NCI-H460 (cell line): ENCODE data around the gene DLK1. TPM values are rescaled to one million over a fixed set of nuclear protein-coding genes. Genes with fewer than 3 reads are reported as not detected.

ENCODE experiments used
- DNase-seq: peaks from one replicate; pipeline ENCODE4 v3.0.0-alpha.2; 2016; ENCODE audit warnings: low read depth; ENCODE audit errors: extremely low read depth
- total RNA-seq: library from RNA; depleted of rRNA; stranded (reverse); fragments of >200 nt; shearing (Covaris generic); gene quantifications from 2 replicates; pipeline ENCODE4 v1.2.3, GENCODE V29; 2014

Gene DLK1
- total RNA-seq, 1 experiment from 2014 or later, result not detected

DNA sequence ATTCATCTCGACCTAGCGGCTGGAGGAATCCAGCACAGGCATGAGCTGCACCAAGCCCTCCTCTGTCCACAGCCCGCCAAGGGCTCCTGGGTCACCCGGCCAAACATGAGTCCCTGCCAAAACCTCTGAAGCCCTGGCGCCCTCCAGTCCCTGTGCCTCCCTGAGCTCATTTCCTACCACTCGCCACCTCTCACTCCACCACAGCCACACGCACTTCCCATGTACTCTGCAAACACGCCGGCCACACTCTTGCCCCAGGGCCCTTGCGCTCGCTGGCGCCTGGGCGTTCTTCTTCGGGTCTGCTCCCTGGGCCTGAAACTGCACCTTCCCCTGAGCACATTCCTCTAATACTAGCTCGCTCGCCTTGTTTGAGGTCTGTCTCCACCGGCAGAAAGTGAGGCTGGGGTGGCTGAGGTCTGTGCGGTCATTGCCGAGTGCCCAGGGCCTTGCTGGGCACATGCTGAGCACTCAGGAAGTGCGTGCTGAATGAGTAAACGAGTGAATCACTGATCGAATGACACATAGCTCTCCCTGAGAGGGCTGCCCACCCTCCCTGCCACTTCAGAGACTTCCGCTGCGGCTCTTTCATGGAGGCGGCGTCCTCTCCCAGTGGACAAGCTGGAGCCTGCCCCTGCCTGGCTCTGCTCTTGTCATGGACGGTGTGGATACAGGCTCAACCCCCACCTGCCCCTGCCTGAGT is 33.7 kb upstream of the DLK1 start:
- DNase-seq, result peak; percentile 84

GRCh38 chr14:100693877-100694578 is 32.7 kb upstream of the DLK1 start:
- no peak for DNase-seq

DNA sequence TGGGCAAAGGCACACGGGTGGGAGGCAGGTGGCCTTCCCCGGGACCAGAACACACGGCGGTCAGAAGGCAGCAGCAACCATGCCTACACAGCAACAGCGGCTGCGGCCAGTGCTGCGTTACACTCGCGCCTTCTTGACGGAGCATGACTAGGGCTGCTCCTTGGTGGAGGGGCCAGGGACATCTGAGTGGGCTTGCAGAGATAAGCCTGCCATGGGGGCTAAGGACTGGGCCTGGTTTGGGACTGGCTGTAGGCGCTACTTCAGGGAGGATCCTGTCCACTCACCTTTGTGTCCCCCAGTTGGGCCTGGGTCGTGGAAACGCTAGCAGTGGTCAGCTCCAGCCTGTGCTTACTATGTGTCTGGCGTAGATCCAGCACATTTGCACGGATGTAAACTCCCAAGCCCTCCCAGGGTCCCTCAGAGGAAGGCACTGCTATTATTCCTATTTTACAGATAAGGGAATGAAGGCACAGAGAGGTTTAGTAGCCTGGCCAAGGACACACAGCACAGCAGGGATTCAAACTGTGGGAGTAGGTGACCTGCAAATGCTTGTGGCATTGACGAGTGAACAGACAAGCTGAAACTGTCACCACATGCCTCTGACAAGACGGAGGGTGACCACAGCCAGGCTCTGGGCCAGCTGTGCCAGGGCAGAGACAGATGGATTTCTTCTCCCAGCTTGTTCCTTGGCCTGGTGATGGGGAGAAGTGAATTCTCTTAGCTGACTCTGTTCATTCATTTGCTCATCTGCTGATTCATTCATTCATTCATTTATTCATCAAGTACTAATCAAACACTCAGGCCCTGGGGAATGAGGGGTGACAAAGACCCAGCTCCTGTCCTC is 31.9 kb upstream of the DLK1 start:
- no peak for DNase-seq

DNA sequence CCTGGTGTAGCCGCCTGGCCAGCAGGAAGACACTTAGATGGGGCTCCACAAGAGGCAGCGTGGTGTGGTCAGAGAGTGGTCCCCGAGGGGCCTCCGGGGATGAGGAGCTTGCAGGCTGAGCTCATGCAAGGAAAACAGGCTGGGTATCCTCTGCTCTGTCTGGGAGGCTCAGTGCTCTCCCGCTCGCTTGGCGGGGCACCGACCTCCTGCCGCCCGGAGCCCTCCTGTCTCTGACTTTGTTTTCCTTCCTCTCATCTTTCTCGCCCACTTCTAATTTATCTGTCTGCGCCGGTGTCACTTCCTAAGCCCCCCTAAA is 31.3 kb upstream of the DLK1 start:
- DNase-seq, result no peak

- DNase-seq, result no peak
Measured at GRCh38 chr14:100696008-100696407, 30.7 kb upstream of the DLK1 start.

- no peak for DNase-seq
Measured at GRCh38 chr14:100696590-100696989, 30.1 kb upstream of the DLK1 start.

GRCh38 chr14:100698066-100698465 is 28.6 kb upstream of the DLK1 start:
- no peak for DNase-seq

GRCh38 chr14:100698666-100699448 is 27.8 kb upstream of the DLK1 start:
- DNase-seq, result no peak

- no peak for DNase-seq
Measured at GRCh38 chr14:100701314-100701713, 25.4 kb upstream of the DLK1 start.

GRCh38 chr14:100702590-100702989 is 24.1 kb upstream of the DLK1 start:
- no peak for DNase-seq

DNA sequence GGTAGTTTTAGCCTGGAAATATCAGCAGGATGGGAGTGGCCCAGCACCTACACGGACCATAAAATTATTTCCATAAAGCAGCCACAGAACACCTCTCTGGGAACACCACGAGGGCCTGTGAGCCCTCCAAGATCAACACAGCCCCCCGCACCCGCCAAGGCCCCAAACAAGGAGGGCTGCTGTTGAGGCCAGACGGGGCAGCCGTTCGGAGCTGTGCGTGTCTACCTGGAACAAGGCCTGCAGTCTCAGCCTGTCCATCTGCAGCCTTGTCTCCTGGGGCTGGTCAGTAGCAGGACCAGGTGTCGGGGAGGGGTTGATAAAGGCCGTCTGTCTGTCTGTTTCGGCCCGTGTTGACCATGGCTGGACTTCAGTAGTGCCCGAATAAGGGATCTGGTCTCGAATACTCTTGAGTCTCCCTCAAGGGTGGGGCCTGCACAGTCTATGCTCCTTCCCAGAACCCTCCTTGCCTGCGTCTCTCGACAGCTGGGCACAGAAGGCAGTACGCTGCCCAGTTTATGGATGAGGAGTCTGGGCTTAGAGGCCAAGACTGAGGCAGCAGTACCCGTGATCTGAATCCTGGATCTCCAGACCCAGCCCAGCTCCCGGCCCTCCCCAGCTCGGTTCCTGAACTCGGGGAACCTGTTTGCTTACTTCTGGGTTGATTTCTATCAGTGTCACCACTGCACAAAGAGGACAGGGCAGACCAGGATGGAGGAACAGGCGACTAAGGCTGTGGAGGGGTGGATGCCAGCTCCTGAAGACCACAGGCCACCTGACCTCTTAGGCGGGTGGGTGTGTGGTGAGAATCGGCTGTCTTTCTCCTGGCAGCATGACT is 23.1 kb upstream of the DLK1 start:
- no peak for DNase-seq

DNA sequence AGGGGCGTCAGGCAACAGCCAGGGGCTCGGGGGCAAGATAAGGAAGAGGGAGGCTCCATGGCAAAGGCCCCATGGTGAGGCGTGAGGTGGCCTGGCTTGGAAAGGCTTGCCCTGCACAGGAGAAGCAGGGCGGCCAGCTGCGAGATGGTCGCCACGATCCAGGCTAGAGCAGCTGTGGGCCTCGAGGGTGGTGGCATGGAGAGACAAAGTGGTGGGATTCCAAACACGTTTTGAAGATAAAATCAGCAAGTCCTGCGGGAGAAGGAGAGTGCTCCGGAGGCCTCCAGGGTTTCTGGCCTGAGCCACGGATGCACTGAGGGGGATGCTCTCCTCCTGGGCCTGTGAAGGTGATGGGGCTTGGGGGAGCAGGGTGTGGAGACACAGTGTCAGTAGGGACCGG is 20.5 kb upstream of the DLK1 start:
- no peak for DNase-seq

DNA sequence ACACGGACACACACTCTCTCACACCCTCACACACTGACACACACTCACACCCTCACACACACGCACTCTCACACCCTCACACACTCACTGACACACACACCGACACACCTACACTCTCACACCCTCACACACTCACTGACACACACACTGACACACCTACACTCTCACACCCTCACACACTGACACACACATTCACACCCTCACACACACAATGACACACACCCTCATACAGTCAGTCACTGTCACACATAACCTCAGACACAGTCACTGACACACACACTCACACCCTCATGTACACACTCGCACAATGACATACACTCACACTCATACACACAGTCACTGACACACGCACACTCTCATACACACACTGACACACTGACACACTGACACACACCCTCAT is 19.8 kb upstream of the DLK1 start:
- no peak for DNase-seq

GRCh38 chr14:100708425-100709288 is 18.0 kb upstream of the DLK1 start:
- DNase-seq, result no peak

DNA sequence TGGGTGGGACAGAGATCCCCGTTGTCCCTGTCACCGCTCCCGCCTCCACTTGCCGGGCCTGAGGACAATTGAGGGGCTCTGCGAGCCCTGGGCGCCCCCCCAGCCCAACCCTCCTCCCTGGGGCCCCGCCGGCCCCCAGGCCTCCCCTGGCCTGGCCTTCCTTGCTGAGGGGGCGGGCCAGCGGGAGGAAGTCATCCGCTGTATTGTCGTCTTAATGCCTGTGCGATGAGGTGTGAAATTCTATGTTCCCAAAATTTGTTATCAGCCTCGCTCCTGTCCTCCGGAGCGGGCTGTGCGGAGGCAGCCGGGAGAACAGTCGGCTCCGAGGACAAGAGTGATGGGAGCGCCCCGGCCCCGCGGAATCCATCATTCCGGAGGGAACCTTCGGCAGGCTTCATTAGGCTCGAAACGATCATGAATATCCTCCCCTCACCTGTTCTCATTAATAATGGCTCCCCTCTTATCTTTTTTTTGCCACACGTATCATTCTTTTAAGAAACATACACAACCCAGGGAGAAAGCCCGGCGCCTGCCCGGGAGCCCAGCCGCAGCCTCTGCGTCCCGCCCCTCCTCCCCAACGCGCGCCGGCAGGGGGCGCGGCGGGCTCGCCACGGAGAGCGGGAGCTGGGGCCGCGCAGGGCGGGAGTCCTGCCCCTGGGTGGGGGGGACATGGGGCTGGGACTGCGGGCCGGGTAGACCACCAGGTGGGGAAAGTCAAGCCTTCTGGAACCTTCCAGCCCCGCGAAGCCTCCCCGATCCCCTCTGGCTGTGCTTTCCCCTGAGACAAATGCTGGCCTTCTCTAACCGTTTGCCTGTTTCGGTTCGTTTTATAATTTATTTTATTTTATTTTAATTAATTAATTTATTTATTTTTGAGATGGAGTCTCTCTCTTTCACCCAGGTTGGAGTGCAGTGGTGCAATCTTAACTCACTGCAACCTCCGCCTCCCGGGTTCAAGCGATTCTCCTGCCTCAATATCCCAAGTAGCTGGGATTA is 17.1 kb upstream of the DLK1 start:
- no peak for DNase-seq

GRCh38 chr14:100710391-100710790 is 16.3 kb upstream of the DLK1 start:
- no peak for DNase-seq

- no peak for DNase-seq
Measured at GRCh38 chr14:100710826-100711462, 15.7 kb upstream of the DLK1 start.
